K562 (cell line): Measurements from ENCODE around the gene HPS3. TPM values are rescaled to one million over a fixed set of nuclear protein-coding genes. Genes with fewer than 3 reads are reported as not detected.

Experiments
- ATAC-seq: fragments of 200-7000 bp; cut with Tn5 transposase; 3 replicates; pipeline ENCODE4 v1.9.1; 2020; ENCODE audit warnings: moderate library complexity
- BruUV-seq: library from RNA; stranded (reverse); fragments of 400-500 nt; replicated peaks from 2 replicates; lab custom pipeline; 2021; lab: Mats Ljungman, UMichigan
- CTCF ChIA-PET: fragments of 300-600 bp; formaldehyde crosslinking; extraction: SDS; loops from one replicate; lab custom pipeline; 2021; ENCODE audit warnings: low intra/inter-chr PET ratio; lab: Yijun Ruan, JAX
- POLR2A ChIA-PET: fragments of 300-600, 350-650 bp; sonication (Branson Sonifier 250); formaldehyde crosslinking; extraction: SDS; loops from one replicate; lab custom pipeline; 2021; ENCODE audit warnings: antibody characterized with exemption, inconsistent platforms; lab: Yijun Ruan, JAX
- DNase-seq, 4 experiments: peaks; one replicate each; pipeline versions ENCODE4 v3.0.0 to v3.0.0-alpha.2; 2011 to 2018; ENCODE audit warnings: low spot score in 3 of 4, mixed read lengths in 3 of 4; ENCODE audit errors: extremely low read depth in 1 of 4
- FAIRE-seq: peaks from 2 replicates; lab custom pipeline; 2011; peaks lifted over from hg19 to GRCh38; lab: Jason Lieb, UNC
- H2AFZ ChIP-seq: 2 replicates; pipeline ENCODE4 v1.6.0; 2011; ENCODE audit warnings: low read depth, low read length, control low read depth, inconsistent platforms
- H3K27ac ChIP-seq: fragments of 200-600 bp; 3 replicates; pipeline ENCODE4 v1.8.0; 2011; ENCODE audit warnings: low read depth, mild to moderate bottlenecking, control low read depth, inconsistent platforms, low read length, moderate library complexity, mixed read lengths; ENCODE audit errors: extremely low read depth
- H3K27me3 ChIP-seq, 2 experiments: fragments of 300-600 bp in 1 of 2; 2 replicates in 1 of 2; 3 replicates in 1 of 2; pipeline versions ENCODE4 v1.6.0 to v1.8.0; 2011; ENCODE audit warnings: inconsistent platforms in 2 of 2, low read length in 2 of 2, mild to moderate bottlenecking in 1 of 2, mixed read lengths in 1 of 2, moderate library complexity in 1 of 2; ENCODE audit not compliant: control insufficient read depth in 2 of 2, insufficient read depth in 2 of 2
- H3K36me3 ChIP-seq: fragments of 300-600 bp; 3 replicates; pipeline ENCODE4 v1.8.0; 2011; ENCODE audit warnings: mild to moderate bottlenecking, low read length, inconsistent platforms; ENCODE audit not compliant: control insufficient read depth, insufficient read depth
- H3K4me1 ChIP-seq, 2 experiments: fragments of 200-600 bp in 1 of 2; replicated peaks in 1 of 2; 2 replicates in 1 of 2; 3 replicates in 1 of 2; pipeline versions ENCODE4 v1.5.1 to v1.8.0; 2011; ENCODE audit warnings: inconsistent platforms in 2 of 2, low read length in 2 of 2, mild to moderate bottlenecking in 1 of 2, mixed read lengths in 1 of 2, moderate library complexity in 1 of 2; ENCODE audit not compliant: control insufficient read depth in 2 of 2, insufficient read depth in 2 of 2
- H3K4me2 ChIP-seq: 2 replicates; pipeline ENCODE4 v1.6.1; 2011; ENCODE audit warnings: low read length, control low read depth, inconsistent platforms, mixed read lengths; ENCODE audit not compliant: insufficient read depth
- H3K4me3 ChIP-seq: fragments of 200-600 bp; sonication (generic), shearing (Covaris generic); 2 replicates; pipeline ENCODE4 v1.5.1; 2016; ENCODE audit warnings: control low read depth, inconsistent platforms
- H3K79me2 ChIP-seq: fragments of 200-600 bp; 3 replicates; pipeline ENCODE4 v1.8.0; 2011; ENCODE audit warnings: low read length, inconsistent platforms; ENCODE audit not compliant: control insufficient read depth, insufficient read depth
- H3K9ac ChIP-seq, 2 experiments: 2 replicates each; pipeline versions ENCODE4 v1.6.0 to v1.6.1; 2011; ENCODE audit warnings: low read depth in 2 of 2, low read length in 2 of 2, control low read depth in 1 of 2, inconsistent platforms in 1 of 2, mild to moderate bottlenecking in 1 of 2, mixed read lengths in 1 of 2; ENCODE audit not compliant: insufficient read depth in 1 of 2
- H3K9me1 ChIP-seq: one replicate; pipeline ENCODE4 v1.6.0; 2011; ENCODE audit warnings: inconsistent platforms, mild to moderate bottlenecking, low read length, moderate library complexity; ENCODE audit not compliant: control insufficient read depth, insufficient read depth
- H3K9me3 ChIP-seq: replicated peaks from 2 replicates; pipeline ENCODE4 v1.5.1; 2011; ENCODE audit warnings: low read depth, low read length, inconsistent platforms; ENCODE audit not compliant: control insufficient read depth, insufficient read depth
- H4K20me1 ChIP-seq: replicated peaks from 2 replicates; pipeline ENCODE4 v1.6.1; 2011; ENCODE audit warnings: low read length, inconsistent platforms, mixed read lengths; ENCODE audit not compliant: control insufficient read depth, insufficient read depth
- ARHGAP35 ChIP-seq: fragments of 450-650 bp; IDR thresholded peaks from 2 replicates; pipeline ENCODE4 v1.6.1; 2018; ENCODE audit not compliant: partially characterized antibody
- ARID2 ChIP-seq: fragments of 450-650 bp; IDR thresholded peaks from 2 replicates; pipeline ENCODE4 v1.6.1; 2017; ENCODE audit warnings: antibody characterized with exemption, mild to moderate bottlenecking
- GATAD2B ChIP-seq: fragments of 450-650 bp; IDR thresholded peaks from 2 replicates; pipeline ENCODE4 v1.6.1; 2017; ENCODE audit warnings: mild to moderate bottlenecking, borderline replicate concordance
- KHSRP ChIP-seq: fragments of 450-650 bp; IDR thresholded peaks from 2 replicates; pipeline ENCODE4 v1.6.1; 2017
- LEF1 ChIP-seq: fragments of 450-650 bp; IDR thresholded peaks from 2 replicates; pipeline ENCODE4 v1.6.1; 2016; ENCODE audit warnings: mild to moderate bottlenecking
- MED1 ChIP-seq: sonication (generic); formaldehyde crosslinking; IDR thresholded peaks from 2 replicates; pipeline ENCODE4 v1.8.1; 2023; ENCODE audit warnings: missing genetic modification reagents, borderline replicate concordance
- MTA1 ChIP-seq: fragments of 450-650 bp; IDR thresholded peaks from 2 replicates; pipeline ENCODE4 v1.6.1; 2017; ENCODE audit warnings: borderline replicate concordance
- ZBTB11 ChIP-seq, 3 experiments: fragments of 200-800 bp in 1 of 3; fragments of 250-450 bp in 1 of 3; fragments of 450-650 bp in 1 of 3; sonication (Bioruptor Pico) in 1 of 3; sonication (Bioruptor generic) in 1 of 3; formaldehyde crosslinking in 1 of 3; IDR thresholded peaks; 2 replicates each; pipeline versions ENCODE4 v1.6.1 to v1.8.0; 2016 to 2022; ENCODE audit warnings: mild to moderate bottlenecking in 2 of 3, missing genetic modification characterization in 2 of 3, missing compliant biosample characterization in 1 of 3, moderate library complexity in 1 of 3
- ZNF347 ChIP-seq: fragments of 450-650 bp; formaldehyde crosslinking; IDR thresholded peaks from 2 replicates; pipeline ENCODE4 v1.4.0; 2020; ENCODE audit warnings: low read depth, mild to moderate bottlenecking, moderate library complexity
- ZNF551 ChIP-seq: fragments of 250-450 bp; sonication (Bioruptor Pico); IDR thresholded peaks from 2 replicates; pipeline ENCODE4 v1.5.0; 2021; ENCODE audit warnings: mild to moderate bottlenecking, moderate library complexity
- WGBS: fragments of 100-300 bp; shearing (Covaris generic); methylation state at CpG from one replicate; pipeline ENCODE4 v1.1.6; 2016; ENCODE audit warnings: low coverage, mixed read lengths; ENCODE audit not compliant: insufficient coverage; ENCODE audit errors: missing lambda C conversion rate; 5-methylcytosine and 5-hydroxymethylcytosine counted together
- in situ Hi-C: fragments of 300-500 bp; cut with MboI; formaldehyde crosslinking; loops from 4 replicates; pipeline ENCODE4 v1.15.0; 2018; ENCODE audit warnings: inconsistent platforms, mixed read lengths
- intact Hi-C: fragments of 100-400 bp; cut with micrococcal nuclease; formaldehyde crosslinking; loops from 2 replicates; pipeline ENCODE4 v1.14.2; 2022
- polyA plus RNA-seq, 8 experiments: library from polyadenylated mRNA; depleted of rRNA in 4 of 8; stranded (reverse) in 5 of 8; unstranded in 3 of 8; fragments of >200 nt; fragmentation: Nextera tagmentation in 2 of 8; fragmentation: Illumina TruSeq in 1 of 8; extraction: Ambion mirVana in 2 of 8; extraction: Trizol in 1 of 8; gene quantifications; 2 replicates each; pipeline versions ENCODE4 v1.2.1 to v1.2.3, GENCODE V29; 2011 to 2014; ENCODE audit warnings: inconsistent platforms in 1 of 8, missing spikeins in 1 of 8
- total RNA-seq, 7 experiments: library from RNA; depleted of rRNA in 6 of 7; stranded (reverse); fragments of >200 nt in 6 of 7; fragmentation: Illumina TruSeq in 2 of 7; extraction: Trizol in 2 of 7; gene quantifications; 2 replicates each; pipeline versions ENCODE4 v1.2.1 to v1.2.3, GENCODE V29; 2011 to 2021; ENCODE audit warnings: low replicate concordance in 1 of 7
- TF ChIP-seq, protein P1 (sequence below): fragments of 450-650 bp; IDR thresholded peaks from 2 replicates; pipeline ENCODE4 v1.6.1; 2016; ENCODE audit warnings: borderline replicate concordance

HPS3 gene
- total and polyA plus RNA-seq, 9 of the 15 experiments (the other 6 are each of a cell fraction or from before 2014, with no cell fraction given), result 1.2 to 11.3 (median 7.6) TPM

GRCh38 chr3:149090907-149091306 is 38.5 kb upstream of the HPS3 start (continued):
- TF ChIP-seq LEF1, result no peak
- TF ChIP-seq GATAD2B, result no peak

DNA sequence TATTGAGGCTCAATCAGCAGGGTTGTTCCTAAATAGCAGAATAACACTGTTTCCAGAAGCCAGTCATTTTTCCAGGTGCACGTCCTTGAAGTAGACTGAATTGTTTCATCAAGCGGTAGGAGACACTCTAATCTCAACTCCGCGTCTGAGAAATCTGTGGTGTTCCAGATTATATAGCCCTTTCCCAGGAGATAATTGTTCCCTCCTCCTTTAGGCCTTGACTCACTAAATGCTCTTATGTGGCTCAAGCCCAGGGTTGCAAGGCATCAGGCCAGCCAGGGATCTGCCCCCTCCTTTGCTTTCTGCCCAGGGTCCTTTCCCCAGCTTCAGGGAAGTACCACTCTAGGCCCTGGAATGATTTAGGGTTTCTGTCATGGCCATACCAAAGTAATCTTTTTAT is 37.5 kb upstream of the HPS3 start:
- Histone ChIP-seq H3K4me3 (no peak overlapping the region), H3K36me3 (no peaks in the 10 kb centered on the region), H3K4me2 (no peak overlapping the region), H3K4me1 (peaks cover under 1 to 4% of the 10 kb centered on the region in 2 experiments; a peak in 2 of 5 replicates), H3K9ac (no peak overlapping the region), H3K79me2 (no peaks in the 10 kb centered on the region), H3K9me1 (no peaks in the 10 kb centered on the region), H2AFZ (no peak overlapping the region), H3K27ac (no peak overlapping the region), H4K20me1 (no peaks in the 10 kb centered on the region), H3K9me3 (peaks cover 3% of the 10 kb centered on the region; the same call in 1 of the 2 replicates), H3K27me3 (no peaks in the 10 kb centered on the region)
- peak; percentile 35; the same call in 1 of the 3 replicates for ATAC-seq
- in situ Hi-C loops (no loop called here), intact Hi-C loops (no loop called here)
- CTCF ChIA-PET, result no interaction called here
- 60% methylated on average over 4 of the region's 4 CpGs for WGBS
- no peak for DNase-seq
- BruUV-seq, result no TSS peak
- POLR2A ChIA-PET, result no interaction called here
- FAIRE-seq, result no peak
- TF ChIP-seq KHSRP, result no peak
- TF ChIP-seq ARID2, result no peak
- TF ChIP-seq, protein P1, sequence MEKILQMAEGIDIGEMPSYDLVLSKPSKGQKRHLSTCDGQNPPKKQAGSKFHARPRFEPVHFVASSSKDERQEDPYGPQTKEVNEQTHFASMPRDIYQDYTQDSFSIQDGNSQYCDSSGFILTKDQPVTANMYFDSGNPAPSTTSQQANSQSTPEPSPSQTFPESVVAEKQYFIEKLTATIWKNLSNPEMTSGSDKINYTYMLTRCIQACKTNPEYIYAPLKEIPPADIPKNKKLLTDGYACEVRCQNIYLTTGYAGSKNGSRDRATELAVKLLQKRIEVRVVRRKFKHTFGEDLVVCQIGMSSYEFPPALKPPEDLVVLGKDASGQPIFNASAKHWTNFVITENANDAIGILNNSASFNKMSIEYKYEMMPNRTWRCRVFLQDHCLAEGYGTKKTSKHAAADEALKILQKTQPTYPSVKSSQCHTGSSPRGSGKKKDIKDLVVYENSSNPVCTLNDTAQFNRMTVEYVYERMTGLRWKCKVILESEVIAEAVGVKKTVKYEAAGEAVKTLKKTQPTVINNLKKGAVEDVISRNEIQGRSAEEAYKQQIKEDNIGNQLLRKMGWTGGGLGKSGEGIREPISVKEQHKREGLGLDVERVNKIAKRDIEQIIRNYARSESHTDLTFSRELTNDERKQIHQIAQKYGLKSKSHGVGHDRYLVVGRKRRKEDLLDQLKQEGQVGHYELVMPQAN, result no peak
- TF ChIP-seq MED1 (CRISPR knock-in tag), result no peak
- TF ChIP-seq ARHGAP35, result no peak
- TF ChIP-seq ZNF347 (CRISPR knock-in tag), result no peak
- no peak for TF ChIP-seq MTA1
- TF ChIP-seq ZBTB11 (CRISPR knock-in tag; IDR thresholded peaks at IDR 0.05), result no peak
- TF ChIP-seq ZNF551 (CRISPR knock-in tag), result no peak
